Middle frontal gyrus (tissue), 1 donor: ENCODE results near the gene CYP46A1.
A peak's percentile ranks its signal among the peaks of the same experiment; 100 is the strongest.

Experiments used
- DNase-seq: peaks from one replicate; pipeline ENCODE4 v3.0.0-alpha.2; 2015; ENCODE audit warnings: low spot score; ENCODE audit errors: extremely low spot score

The CYP46A1 gene

DNA sequence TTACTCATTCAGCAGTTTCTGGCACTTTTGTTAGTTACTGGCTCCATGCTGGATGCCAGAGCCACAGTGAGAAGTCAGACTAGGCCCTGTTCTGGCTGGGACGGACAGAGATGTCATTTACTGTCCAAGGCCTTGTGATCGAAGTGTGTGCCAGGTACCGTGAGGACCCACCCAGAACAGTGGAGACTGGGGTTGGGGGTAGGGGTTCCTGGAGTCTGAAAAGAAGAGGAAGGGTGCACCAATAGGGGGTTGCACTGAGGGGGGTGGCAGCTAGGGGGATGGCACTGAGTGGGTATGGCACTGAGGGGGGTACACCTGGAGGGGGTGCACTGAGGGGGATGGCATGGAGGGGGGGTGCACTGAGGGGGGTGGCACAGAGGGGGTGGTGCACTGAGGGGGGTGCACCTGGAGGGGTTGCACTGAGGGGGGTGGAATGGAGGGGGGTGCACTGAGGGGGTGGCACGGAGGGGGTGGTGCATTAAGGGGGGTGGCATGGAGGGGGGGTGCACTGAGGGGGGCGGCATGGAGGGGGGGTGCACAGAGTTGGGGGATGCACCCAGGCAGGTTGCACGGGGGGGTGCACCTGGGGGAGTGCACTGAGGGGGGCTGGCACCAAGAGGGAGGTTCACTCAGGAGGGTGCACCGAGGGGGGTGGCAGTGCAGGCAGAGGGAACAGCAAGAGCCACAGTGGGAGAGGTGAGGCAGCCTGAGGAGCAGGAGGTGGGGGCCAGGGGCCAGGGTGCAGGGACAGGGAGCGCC, 10.6 kb upstream of the CYP46A1 start:
- no peak for DNase-seq

DNA sequence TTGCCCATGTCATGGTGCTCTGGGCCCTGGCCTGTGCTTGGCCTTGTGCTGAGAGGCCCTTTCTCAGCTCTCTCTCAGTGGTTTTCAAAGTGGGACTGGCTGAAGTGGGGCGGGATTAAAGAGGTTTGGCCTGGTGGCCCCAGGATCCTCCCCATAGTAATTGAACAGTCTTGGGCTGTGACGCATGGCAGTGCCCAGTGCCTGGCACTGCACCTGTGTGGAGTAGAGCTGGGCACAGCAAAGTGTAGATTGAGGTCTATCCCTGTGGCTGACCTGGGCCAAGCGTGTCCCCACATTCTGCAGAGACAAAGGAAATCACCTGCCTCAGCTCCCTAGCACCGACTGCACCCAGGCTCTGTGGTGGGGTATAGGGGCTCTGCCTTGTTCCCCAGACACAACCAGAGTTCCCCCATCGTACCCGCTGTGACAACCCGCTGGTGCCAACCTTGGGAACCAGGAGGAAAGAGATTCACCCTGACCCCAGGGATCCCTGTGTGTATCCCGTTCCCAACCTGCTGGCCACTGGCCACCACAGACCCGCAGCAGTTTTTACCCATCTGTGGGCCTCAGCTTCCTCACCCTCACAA, 9.9 kb upstream of the CYP46A1 start:
- DNase-seq, result no peak

DNA sequence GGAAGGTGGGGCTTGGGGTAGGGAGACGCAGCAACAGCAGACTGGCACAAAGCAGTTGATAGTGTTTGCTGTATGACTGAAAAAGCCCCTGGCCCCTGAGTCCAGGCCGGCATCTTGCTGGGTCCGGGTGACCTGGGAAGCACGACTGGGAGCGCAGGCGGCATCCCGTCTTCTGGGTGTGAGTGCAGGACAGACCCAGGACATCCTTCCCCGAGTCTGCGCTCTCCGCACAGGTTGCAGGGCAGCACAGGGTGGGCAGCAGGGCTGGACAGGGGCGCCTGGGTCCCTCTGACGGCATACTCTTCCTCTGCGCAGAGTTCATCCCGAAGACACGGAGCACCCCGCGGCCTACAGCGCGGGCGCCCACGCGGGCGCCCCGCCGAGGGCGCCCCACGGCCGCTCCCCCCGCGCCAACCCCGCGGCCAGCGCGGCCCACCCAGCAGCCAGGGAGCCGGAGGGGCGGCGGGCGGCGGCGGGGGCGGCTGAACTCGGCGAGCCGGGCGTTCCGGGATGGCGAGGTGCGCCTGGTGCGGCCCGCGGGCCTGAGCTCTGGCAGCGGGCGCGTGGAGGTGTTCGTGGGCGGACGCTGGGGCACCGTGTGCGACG, 9.2 kb upstream of the CYP46A1 start:
- DNase-seq, result no peak

DNA sequence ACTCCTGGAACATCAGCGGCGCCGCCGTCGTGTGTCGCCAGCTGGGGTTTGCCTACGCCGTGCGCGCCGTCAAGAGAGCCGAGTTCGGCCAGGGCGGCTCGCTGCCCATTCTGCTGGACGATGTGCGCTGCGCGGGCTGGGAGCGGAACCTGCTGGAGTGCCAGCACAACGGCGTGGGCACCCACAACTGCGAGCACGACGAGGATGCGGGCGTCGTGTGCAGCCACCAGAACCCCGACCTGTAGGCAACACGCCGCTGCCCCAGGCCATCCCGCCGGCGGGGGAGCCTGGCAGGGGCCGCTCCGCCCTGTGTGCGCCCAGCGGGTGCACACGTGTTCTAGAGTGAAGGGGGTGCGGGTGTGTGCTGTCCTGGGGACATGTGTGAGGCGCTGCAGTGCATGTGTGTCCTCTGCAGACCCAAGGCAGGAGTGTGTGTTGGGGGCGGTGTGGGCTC, 8.7 kb upstream of the CYP46A1 start:
- DNase-seq, result no peak

DNA sequence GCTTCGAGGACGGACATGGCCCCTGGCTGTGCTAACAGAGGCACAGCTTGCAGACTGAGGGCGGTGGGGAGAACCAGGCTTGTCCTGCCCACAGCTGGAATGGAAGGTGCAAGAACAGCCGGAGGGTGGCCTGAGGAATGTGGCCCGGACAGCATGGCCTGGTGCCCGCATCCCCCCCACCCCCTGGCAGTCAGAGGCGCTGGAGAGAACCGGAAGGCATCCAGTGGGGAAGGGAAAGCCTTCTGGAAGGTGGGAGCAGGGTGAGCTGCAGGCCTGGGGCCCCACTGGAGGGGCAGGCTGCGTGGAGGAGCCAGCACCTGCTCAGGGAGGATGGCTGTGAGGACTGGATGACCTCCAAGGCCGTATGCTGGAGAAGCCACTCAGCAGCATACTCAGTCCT, 8.1 kb upstream of the CYP46A1 start:
- no peak for DNase-seq

DNA sequence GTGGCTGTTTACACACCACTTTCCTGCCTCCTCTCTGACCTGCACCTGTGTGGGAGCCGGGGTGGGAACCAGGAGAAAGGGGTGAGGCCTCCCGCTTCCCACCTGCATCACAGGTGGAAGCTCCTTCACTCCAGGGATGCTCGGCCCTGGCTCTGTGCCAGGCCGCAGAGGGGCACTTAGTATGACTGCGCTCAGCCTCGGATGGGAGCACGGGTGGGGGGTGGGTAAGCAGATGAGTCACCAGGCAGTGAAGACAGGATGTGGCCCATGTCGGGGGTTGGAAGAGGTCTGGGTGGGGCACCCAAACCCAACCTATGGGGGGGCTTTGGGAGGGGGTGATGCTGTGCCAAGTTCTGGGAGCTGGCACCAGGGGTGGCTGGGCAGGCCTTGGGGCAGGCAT, 7.4 kb upstream of the CYP46A1 start:
- no peak for DNase-seq

DNA sequence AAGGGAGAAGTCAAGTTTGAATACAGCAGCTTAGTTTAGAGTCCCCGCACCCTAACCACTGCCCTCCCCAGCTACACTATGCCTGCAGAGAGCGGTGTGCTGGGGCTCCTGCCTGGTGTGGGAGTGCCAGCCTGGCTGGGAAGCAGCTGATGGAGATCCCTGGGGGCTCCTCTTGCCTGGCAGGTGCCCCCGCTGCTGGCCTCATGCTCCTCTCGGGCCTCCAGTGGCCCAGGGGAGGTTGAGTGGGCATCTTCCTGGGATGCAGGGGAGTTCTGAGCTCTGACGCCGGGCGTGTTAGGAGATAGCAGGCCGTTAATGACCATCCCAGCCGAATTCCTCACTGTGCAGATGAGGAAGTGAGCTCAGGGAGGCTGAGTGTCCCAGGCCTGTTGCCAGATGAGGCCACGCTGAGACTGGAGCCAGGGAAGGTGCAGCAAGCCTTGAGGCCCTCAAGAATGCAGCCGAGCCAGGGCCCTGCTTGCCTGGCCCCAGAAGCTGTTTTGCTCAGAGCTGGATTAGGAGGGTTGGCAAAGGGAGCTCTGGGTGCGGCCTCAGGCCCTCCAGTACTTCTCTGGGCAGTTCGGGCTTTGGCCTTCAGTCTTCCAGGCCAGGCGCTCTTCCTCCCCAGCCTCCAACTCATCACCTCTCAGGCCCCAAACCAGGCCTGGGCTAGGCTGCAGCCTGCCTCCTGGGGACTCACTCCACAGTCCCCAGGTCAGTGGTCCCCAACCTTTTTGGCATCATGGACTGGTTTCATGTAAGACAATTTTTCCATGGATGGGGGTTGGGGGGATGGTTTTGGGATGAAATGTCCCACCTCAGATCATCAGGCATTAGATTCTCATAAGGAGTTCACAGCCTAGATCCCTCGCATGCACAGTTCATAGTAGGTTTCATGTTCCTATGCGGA, 6.6 kb upstream of the CYP46A1 start:
- no peak for DNase-seq

DNA sequence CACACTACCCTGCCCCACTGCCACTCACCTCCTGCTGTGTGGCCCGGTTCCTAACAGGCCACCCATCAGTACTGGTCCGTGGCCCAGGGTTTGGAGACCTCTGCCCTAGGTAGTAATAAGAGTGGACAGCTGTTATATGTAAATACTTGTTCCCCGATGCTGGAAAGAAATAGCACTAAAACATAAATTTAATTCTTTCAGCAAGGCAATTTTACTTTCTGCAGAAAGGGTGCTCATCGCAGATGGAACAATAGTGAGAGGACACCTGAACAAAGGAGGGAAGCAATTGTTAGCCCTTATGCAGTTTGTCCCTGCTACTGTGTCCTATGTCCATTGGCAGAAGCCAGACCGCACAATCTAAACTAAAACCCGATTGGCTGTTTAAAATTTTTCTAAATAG, 5.9 kb upstream of the CYP46A1 start:
- DNase-seq, result no peak

DNA sequence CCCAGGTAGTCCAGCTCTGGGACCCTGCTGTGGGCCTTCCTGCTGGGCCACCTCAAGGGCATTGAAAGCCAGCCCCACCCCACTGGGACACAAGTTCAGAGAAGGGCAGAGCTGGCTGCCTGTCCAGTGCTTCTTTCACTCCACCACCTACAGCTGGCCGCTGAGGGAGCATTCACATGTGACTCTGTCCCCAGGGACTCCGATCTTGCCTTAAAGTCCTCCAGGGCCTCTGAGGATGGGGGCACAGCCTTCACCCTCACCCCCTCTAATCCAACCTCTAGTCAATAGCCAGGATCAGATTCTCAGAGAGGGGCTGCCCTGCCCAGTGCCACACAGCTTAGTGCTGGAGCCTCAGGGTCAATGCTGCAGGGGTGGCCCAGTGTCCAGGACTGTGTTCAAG, 5.0 kb upstream of the CYP46A1 start:
- no peak for DNase-seq

DNA sequence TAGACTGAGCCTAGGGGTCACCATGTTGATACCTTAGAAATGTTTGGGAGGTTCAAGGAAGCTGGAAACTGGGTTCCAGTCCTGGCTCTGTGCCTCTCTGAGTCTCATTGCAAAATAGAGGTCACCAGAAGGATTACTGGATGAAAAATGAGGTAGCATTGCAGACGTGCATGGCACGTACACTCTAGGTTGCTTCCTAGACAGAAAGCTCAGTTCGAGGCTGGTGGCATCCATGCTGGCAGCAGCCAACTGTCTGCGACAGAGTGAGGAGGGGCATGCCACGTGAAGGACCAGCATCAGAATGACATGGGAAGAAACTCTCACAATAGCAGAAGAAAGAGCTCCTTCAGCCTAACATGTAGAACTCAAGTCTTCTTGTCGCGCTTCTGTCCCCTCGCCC, 4.6 kb upstream of the CYP46A1 start:
- DNase-seq, result no peak

DNA sequence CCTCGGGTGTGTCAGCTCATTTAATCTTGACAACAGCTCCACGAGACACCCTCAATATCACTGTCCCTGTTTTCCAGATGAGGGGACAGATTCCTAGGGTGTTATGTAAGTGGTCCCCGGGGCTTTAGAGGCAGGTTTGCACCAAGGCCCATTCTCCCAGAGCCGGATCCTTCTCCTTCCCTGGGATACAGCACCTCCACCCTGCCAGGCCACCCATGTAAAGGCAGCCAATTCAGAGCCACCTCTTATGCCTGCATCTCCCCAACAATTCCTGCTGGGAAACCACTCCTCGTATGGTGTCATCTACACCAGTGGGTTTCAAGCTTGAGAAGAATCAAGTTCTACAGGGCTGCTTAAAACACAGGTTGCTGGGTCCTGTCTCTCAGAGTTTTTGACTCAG, 4.1 kb upstream of the CYP46A1 start:
- DNase-seq, result no peak

DNA sequence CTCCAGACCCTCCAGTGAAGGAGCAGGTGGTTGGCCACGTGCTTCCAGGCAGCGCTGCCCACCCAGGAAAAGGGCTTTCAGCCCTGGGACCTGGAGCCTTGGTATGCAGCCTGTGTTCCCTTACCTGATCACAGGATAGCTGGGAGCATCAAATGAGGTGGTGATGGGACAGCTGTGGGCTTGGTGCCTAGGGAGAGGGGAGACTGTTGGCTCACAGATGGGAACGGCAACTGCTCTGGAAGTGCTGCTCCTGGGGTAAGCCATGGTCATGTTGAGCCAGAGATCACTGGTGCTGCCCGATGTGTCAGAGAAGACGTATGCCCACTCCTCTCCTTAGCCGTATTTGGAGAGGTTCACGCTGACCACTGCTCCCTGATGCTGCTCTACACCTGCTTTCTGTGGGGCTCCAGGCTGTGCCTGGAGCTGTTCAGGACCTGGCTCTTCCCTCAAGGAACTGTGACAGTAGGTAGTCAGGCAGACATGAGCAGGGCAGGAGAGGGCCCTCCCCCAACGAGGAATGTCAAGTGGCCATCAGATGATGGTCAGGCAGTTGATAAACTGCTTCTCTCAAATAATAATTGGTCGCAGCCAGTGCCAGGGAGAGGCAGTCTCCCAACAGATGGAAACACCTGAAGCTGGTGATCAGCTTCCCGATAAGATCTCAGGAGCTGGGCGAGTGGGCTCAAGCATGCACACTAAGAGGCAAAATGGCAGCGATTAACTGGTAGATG, 2.8 kb upstream of the CYP46A1 start:
- no peak for DNase-seq

DNA sequence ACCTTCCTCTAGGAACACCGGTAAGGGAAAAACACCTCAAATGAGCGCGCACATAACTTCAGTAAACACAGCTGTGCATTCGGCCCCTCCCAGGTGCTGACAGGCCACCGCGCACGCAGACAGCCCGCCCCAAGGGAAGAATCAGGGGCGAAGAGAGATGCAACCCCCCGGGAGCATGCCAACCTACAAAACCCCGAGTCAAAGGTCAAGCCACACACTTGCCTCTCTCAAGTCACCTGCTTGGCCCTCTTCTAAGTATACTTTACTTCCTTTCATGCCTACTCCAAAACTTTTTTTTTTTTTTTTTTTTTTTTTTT, 2.3 kb upstream of the CYP46A1 start:
- DNase-seq, result no peak

DNA sequence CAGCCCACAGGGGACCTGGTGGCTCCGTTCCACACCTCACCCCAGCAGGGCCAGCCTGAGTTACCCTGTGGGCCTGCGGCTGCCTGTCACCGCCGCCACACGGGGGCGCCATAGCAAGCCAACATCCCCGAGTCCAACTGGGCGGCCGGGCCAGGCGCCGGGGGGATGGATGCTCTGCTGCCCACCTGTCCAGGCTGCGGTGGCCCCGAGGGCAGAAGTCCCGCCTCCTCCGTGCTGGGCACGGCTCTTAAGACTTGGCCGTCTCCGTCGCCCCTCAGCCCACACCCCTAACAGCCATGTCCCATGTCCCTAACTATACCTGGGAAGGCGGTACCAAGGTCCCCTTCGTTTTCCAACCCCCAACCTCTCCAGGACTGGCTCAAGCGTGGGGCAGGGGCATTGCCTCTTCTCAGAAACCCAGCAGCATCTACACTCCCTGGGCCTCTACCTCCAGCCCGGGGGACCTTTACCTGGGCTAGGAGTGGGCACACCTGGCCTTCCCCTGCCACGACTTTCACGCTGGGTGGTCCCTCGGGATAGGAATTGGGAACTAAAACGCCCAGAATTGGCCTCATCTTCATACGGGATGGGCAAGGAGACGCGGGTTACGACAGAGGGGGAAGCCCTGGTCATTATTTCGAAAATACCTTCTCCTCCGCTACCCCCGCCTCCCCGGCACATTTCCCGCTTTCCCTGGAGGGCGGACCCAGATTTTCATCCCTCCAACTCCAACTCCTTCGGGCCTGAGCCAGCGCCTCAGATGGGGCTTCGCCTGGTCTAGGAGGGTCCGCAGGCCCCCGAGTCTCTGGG, 1.1 kb upstream of the CYP46A1 start:
- DNase-seq, result peak; percentile 64

DNA sequence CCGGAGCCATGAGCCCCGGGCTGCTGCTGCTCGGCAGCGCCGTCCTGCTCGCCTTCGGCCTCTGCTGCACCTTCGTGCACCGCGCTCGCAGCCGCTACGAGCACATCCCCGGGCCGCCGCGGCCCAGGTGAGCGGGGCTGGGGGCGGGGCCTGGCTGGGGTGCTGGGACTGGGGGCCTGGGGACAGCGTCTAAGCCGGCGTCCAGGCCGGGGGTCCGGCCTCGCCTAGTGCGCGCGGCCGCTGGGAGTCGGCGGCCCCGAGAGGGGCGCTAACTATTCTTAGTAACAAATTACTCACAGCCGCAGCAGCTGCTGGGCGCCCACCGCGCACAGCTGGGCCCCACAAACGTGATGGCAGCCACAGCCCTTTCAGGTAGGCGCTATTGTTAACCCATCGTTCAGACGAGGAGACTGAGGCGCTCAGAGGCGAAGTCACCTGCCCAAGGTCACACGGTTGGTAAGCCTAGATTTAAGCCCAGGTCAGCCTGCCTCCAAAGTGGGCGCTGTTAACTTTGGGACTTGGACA, 374 bp downstream of the CYP46A1 start:
- DNase-seq, result no peak

DNA sequence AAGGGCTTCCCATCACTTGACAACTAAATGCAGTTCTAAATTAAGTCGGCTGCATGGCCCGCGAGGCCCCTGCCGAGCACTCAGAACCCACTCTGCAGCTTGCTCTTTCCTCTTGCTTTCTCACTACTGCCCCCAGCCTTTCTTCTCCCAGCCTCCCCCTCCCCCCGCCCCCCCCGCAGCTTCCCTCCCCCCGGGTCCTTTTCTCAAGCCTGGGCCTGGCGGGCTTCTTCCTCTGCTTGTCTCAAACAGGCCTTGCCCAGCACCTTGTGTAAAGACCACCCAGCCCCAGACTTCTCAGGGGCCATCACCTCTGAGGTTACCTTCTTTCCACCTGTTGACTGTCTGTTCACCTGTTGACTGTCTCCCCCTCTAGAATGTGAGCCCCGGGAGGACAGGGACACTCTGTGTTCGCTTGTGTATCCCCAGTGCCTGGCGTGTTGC, 1.1 kb downstream of the CYP46A1 start:
- no peak for DNase-seq

DNA sequence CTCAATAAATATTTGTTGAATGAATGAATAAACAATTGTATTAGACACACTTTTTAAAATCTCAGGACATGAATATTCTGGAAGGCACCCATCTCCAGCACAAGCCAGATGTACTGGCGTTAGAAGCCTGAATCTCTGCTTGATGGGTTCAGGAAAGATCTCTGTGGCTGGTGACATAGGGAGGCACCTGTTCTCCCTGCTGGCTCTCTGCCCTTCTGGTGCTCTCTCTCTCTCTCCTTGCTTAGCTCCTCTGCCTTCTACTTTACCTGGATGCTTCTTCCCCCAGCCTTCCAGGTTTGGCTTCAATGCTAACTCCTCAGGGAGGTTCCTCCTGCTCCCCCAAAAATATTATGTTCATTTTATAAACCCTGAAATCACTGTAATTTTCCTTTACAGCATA, 1.5 kb downstream of the CYP46A1 start:
- no peak for DNase-seq

DNA sequence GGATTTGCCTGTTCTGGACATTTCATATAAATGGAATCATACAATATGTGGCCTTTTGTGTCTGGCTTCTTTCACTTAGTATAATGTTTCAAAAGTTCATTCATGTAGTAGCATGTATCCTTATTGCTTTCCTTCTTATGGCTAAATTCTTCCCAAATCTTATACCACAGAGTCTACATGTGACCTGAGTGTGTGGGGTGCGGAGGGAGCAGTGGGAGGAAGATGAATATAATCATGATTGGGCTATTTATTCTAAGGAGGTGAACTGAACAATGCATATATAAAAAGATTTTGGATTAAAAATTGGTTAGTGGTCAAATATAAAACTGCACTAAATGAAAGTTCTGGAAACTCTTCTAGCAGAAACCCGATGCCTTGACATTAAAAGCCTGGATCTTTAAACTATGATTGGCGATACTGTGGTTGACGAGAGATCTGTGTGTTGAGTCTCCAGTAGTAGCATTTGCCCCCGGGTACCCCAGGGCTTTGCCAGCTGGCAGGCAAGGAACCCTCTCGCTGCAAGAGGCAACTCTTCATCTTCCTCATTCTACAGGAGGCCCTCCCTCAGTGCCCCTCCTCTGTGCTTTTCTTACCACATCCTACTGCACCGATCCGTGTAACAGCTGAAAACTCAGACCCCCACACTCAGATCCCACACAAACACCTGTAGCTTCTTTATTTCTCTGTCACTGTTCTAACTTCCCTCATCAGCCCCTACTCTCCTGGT, 2.6 kb downstream of the CYP46A1 start:
- DNase-seq, result no peak
